GM12892 (cell line): Measurements from ENCODE around the gene ZMAT5.
A peak's percentile ranks its signal among the peaks of the same experiment; 100 is the strongest.

Source experiments
- DNase-seq: peaks from one replicate; pipeline ENCODE4 v3.0.0; 2011; ENCODE audit not compliant: insufficient read length
- FAIRE-seq: peaks from 2 replicates; lab custom pipeline; 2011; peaks lifted over from hg19 to GRCh38; lab: Jason Lieb, UNC
- POLR2A ChIP-seq: IDR thresholded peaks from 2 replicates; pipeline ENCODE4 v1.6.1; 2011; ENCODE audit warnings: low read depth, low read length, control low read depth
- POLR2AphosphoS5 ChIP-seq: IDR thresholded peaks from 2 replicates; pipeline ENCODE4 v1.6.1; 2011; ENCODE audit warnings: low read depth, low read length, control low read depth
- TAF1 ChIP-seq: IDR thresholded peaks from 2 replicates; pipeline ENCODE4 v1.6.1; 2011; ENCODE audit warnings: low read depth, mild to moderate bottlenecking, control low read depth, low read length, borderline replicate concordance

ZMAT5 gene

DNA sequence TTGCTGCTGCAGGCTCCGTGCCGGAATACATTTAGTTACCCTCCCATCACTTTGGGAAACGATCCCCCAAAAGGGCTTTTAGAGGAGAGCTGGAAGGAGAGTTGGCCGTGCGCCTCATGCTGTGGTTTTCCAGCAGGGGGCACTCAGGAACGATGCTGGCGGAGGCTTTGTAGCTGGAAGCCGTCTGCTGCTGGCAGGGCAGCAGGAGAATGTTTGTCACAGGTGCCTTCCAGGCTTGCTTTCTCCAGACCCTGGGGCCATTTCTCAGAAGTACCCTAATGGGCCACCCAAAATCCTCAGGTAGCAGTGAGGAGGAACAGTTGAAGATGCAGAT lies 77.0 kb downstream of the ZMAT5 start:
- FAIRE-seq (peak; percentile 62), DNase-seq (no peak)
- TF ChIP-seq POLR2AphosphoS5, result no peak
- no peak for TF ChIP-seq TAF1
- no peak for TF ChIP-seq POLR2A

DNA sequence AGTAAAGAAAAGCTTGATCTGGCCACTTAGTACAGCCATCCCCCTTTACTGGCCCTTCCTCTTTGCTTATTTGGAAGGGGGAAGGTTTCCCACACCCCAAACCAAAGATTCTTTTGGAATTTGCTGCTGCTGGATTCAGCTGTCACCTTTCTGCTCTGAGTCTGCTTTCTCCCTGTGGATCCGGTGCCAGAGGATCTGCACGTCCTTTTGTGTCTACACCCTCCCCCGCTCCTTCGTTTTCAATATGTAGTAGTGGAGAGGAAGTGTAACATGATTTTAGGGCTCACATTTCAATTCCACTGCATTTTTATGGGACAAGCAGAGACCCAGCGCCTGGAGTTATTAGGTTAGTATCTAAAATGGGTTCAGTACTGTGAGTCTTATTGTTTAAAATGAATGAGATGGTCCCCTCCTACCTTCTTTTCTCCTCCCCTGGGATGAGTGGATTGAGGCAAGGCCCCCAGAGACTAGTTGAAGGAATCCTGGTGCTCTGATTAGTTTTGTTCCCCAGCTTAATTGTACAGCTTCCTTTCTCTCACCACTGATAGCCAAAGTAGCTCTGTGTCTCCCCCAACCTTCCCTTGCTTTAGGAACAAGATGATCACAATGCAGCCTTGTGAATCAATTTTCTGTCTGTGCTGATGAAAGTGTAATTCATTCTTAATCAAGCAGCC lies 77.5 kb downstream of the ZMAT5 start:
- TF ChIP-seq POLR2AphosphoS5 (no peak), TAF1 (no peak), POLR2A (no peak)
- no peak for DNase-seq
- FAIRE-seq, result no peak

DNA sequence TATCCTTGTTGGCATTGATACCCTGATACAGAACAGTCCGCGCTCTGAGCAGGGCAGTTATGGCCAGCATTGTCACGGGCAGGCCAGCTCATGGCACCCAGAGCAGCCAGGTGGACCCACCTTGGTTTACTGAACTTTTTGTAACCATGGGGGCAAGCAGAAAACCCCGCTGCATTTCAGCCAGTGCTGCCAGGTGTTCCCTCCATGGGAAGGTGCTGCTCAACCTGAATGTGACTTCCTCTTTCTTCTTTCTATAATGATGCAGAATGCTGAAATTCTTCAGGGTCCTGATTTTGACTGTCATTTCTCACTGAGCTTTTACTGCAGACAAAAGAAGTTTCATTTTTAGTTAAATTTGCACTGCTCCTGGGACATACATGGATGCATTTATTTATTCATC lies 82.6 kb downstream of the ZMAT5 start:
- no peak for FAIRE-seq
- no peak for DNase-seq

GRCh38 chr22:29683536-29683935 lies 83.3 kb downstream of the ZMAT5 start:
- FAIRE-seq, result no peak

More for the DNA sequence above, 82.6 kb downstream of the ZMAT5 start:
- TF ChIP-seq POLR2AphosphoS5 (no peak), TAF1 (no peak), POLR2A (no peak)

More at GRCh38 chr22:29683536-29683935, 83.3 kb downstream of the ZMAT5 start:
- DNase-seq, result no peak
- TF ChIP-seq POLR2AphosphoS5 (no peak), POLR2A (no peak), TAF1 (no peak)
